Smooth muscle cell (in vitro differentiated cells): ENCODE data around the gene NOSTRIN. TPM values are rescaled to one million over a fixed set of nuclear protein-coding genes. Genes with fewer than 3 reads are reported as not detected.
A peak's percentile ranks its signal among the peaks of the same experiment; 100 is the strongest.
"Not testable (repeated sequence)": the region's sequence is repeated elsewhere in the genome, so short reads cannot be mapped to it uniquely, and the experiment has no call there.

Experiments
- DNase-seq: peaks from one replicate; lab custom pipeline; 2025; ENCODE audit not compliant: unreplicated experiment; lab: John Stamatoyannopoulos, UW
- H2AFZ ChIP-seq: fragments of 200-600 bp; sonication (generic); 2 replicates; pipeline ENCODE4 v1.6.0; 2016; ENCODE audit warnings: antibody characterized with exemption, low read depth, mild to moderate bottlenecking
- H3F3A ChIP-seq: fragments of 200-600 bp; sonication (generic); 2 replicates; pipeline ENCODE4 v1.6.0; 2017; ENCODE audit warnings: antibody characterized with exemption, low read depth
- H3K27ac ChIP-seq: fragments of 200-600 bp; sonication (generic); 2 replicates; pipeline ENCODE4 v1.5.1; 2016; ENCODE audit warnings: low read depth, mild to moderate bottlenecking
- H3K27me3 ChIP-seq: fragments of 200-600 bp; sonication (generic); 2 replicates; pipeline ENCODE4 v1.6.1; 2016; ENCODE audit warnings: low read depth, mild to moderate bottlenecking
- H3K36me3 ChIP-seq: fragments of 200-600 bp; sonication (generic); 2 replicates; pipeline ENCODE4 v1.5.1; 2016; ENCODE audit warnings: low read depth
- H3K4me1 ChIP-seq: fragments of 200-600 bp; sonication (generic); 2 replicates; pipeline ENCODE4 v1.5.1; 2016; ENCODE audit warnings: low read depth
- H3K4me2 ChIP-seq: fragments of 200-600 bp; sonication (generic); 2 replicates; pipeline ENCODE4 v1.6.0; 2016; ENCODE audit warnings: mild to moderate bottlenecking
- H3K4me3 ChIP-seq: fragments of 200-600 bp; sonication (generic); 2 replicates; pipeline ENCODE4 v1.5.1; 2016; ENCODE audit warnings: mild to moderate bottlenecking
- H3K79me2 ChIP-seq: fragments of 200-600 bp; sonication (generic); 2 replicates; pipeline ENCODE4 v1.6.0; 2016; ENCODE audit warnings: low read depth, mild to moderate bottlenecking
- H3K9ac ChIP-seq: fragments of 200-600 bp; sonication (generic); 2 replicates; pipeline ENCODE4 v1.6.0; 2016; ENCODE audit warnings: low read depth
- H3K9me3 ChIP-seq: fragments of 200-600 bp; sonication (generic); replicated peaks from 2 replicates; pipeline ENCODE4 v1.5.1; 2016; ENCODE audit warnings: low read depth
- H4K20me1 ChIP-seq: fragments of 200-600 bp; sonication (generic); 2 replicates; pipeline ENCODE4 v1.6.0; 2016; ENCODE audit warnings: low read depth
- WGBS: methylation state at CpG from one replicate; pipeline ENCODE4 v1.1.7; 2016; ENCODE audit warnings: low lambda C conversion rate; 5-methylcytosine and 5-hydroxymethylcytosine counted together
- polyA plus RNA-seq: library from polyadenylated mRNA; unstranded; fragments of >200 nt; fragmentation: Nextera tagmentation; extraction: Ambion mirVana; gene quantifications from 2 replicates; pipeline ENCODE4 v1.2.1, GENCODE V29; 2016
- total RNA-seq: library from RNA; depleted of rRNA; stranded (reverse); fragments of >200 nt; gene quantifications from 2 replicates; pipeline ENCODE4 v1.2.3, GENCODE V29; 2014
- TF ChIP-seq, protein P1 (sequence below): fragments of 200-600 bp; sonication (generic); IDR thresholded peaks from 2 replicates; pipeline ENCODE4 v1.5.1; 2017; ENCODE audit warnings: borderline replicate concordance, mild to moderate bottlenecking, antibody characterized with exemption; ENCODE audit not compliant: insufficient read depth, poor library complexity, severe bottlenecking

The NOSTRIN gene
- total and polyA plus RNA-seq, 2 experiments from 2014 or later = 0.10 TPM; not detected in 1

DNA sequence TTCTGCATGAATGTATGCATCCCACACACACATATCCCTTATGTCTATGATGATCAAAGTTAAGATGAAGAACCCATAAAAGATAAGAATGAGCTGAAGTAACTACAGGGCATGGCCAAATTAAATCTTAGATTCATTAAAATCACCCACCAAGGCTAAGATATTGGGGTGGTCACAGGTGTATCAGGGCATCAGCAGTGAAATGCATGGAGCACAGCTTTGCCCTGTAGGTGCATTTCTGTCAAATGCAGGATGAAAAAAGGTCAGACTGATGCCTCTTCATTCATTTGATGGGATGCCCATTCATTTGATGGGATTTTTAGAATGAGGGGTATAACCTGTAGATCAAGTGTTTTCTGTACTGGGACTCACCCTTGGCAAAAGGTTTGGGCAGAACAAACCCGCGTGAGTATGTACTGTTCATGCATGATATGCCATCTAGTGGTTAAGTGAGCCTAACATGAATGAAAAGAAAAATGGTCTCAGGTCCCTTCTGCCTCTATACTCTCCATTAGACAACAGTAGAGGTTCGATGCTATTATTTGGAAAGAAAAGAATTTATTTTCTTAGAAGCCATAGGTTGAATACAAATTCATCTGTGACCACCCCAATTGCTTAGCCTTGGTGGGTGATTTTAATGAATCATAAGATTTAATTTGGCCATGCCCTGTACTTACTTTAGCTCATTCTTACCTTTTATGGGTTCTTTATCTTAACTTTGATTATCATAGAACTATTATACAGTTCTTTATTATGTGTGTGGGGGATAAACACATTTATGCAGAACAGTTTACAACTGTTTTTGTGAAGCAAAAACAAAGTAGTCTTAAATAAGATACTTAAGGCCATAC, 43.2 kb upstream of the NOSTRIN start:
- H3K27me3 ChIP-seq = no peaks in the 10 kb centered on the region
- no peak overlapping the region for H3K9ac ChIP-seq
- DNase-seq = no peak
- no peak overlapping the region for H3K4me2 ChIP-seq
- H2AFZ ChIP-seq = no peak overlapping the region
- no peaks in the 10 kb centered on the region for H3K79me2 ChIP-seq
- no peak overlapping the region for H3K27ac ChIP-seq
- H3K4me1 ChIP-seq = no peaks in the 10 kb centered on the region
- H3K9me3 ChIP-seq = no peaks in the 10 kb centered on the region
- H3K36me3 ChIP-seq = no peaks in the 10 kb centered on the region
- H3K4me3 ChIP-seq = no peak overlapping the region
- no peaks in the 10 kb centered on the region for H3F3A ChIP-seq
- 57% methylated on average over 3 of the region's 3 CpGs for WGBS
- no peaks in the 10 kb centered on the region for H4K20me1 ChIP-seq
- TF ChIP-seq, protein P1, sequence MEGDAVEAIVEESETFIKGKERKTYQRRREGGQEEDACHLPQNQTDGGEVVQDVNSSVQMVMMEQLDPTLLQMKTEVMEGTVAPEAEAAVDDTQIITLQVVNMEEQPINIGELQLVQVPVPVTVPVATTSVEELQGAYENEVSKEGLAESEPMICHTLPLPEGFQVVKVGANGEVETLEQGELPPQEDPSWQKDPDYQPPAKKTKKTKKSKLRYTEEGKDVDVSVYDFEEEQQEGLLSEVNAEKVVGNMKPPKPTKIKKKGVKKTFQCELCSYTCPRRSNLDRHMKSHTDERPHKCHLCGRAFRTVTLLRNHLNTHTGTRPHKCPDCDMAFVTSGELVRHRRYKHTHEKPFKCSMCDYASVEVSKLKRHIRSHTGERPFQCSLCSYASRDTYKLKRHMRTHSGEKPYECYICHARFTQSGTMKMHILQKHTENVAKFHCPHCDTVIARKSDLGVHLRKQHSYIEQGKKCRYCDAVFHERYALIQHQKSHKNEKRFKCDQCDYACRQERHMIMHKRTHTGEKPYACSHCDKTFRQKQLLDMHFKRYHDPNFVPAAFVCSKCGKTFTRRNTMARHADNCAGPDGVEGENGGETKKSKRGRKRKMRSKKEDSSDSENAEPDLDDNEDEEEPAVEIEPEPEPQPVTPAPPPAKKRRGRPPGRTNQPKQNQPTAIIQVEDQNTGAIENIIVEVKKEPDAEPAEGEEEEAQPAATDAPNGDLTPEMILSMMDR = peak; percentile 49

DNA sequence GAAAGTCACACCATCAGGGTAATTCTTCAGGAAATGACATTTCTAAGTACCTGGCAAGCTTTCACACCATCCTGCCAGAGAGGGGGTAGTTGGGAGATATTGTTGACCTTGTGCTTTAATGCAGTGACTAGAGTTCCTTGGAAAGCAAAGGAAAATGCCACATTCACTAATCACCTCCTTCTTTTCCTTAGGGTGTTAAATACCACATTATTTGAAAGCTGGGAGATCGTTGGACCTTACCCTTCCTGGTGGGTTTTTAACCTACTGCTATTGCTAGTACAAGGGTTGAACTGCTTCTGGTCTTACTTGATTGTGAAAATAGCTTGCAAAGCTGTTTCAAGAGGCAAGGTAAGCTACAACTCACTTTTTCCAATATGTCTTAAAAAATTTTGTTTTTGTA, 37.0 kb upstream of the NOSTRIN start:
- no peak overlapping the region for H3K27ac ChIP-seq
- no peak overlapping the region for H3K9ac ChIP-seq
- H3K9me3 ChIP-seq = no peaks in the 10 kb centered on the region
- H3K4me2 ChIP-seq = no peak overlapping the region
- H3K27me3 ChIP-seq = no peaks in the 10 kb centered on the region
- WGBS = 70% methylated on average over 1 of the region's 1 CpG
- no peak overlapping the region for H3K4me3 ChIP-seq
- no peak for DNase-seq
- TF ChIP-seq, protein P1 = no peak
- H4K20me1 ChIP-seq = no peaks in the 10 kb centered on the region
- no peak overlapping the region for H2AFZ ChIP-seq
- no peaks in the 10 kb centered on the region for H3K4me1 ChIP-seq
- H3F3A ChIP-seq = no peaks in the 10 kb centered on the region
- no peaks in the 10 kb centered on the region for H3K79me2 ChIP-seq
- H3K36me3 ChIP-seq = no peaks in the 10 kb centered on the region

DNA sequence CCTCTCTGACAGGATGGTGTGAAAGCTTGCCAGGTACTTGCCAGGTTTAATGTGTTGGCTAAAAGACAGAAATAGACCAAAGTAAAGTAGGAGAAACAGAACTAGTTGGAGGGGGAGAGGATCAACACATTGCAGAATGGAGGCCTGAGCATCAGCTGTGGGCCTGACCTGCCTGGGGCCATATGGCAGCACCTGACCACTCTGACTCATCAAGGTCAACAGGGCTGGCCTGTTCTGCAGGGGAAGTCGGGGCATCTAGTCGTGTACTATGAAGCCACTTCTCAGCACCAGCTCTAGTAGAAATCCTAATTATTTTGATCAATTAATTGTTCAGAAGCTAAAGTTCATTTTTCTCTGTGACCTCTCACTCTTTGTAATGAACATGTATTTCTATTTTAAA, 35.8 kb upstream of the NOSTRIN start:
- no peak for DNase-seq
- Histone ChIP-seq H3K27me3 (no peaks in the 10 kb centered on the region), H3K9me3 (no peaks in the 10 kb centered on the region), H3F3A (no peaks in the 10 kb centered on the region), H3K4me1 (no peaks in the 10 kb centered on the region), H3K27ac (no peak overlapping the region), H3K4me2 (peak overlapping the region; percentile 38), H3K4me3 (no peak overlapping the region), H3K9ac (no peak overlapping the region), H4K20me1 (no peaks in the 10 kb centered on the region), H3K79me2 (no peaks in the 10 kb centered on the region), H2AFZ (no peak overlapping the region), H3K36me3 (no peaks in the 10 kb centered on the region)
- TF ChIP-seq, protein P1 = no peak
- 61% methylated on average over 2 of the region's 2 CpGs for WGBS

DNA sequence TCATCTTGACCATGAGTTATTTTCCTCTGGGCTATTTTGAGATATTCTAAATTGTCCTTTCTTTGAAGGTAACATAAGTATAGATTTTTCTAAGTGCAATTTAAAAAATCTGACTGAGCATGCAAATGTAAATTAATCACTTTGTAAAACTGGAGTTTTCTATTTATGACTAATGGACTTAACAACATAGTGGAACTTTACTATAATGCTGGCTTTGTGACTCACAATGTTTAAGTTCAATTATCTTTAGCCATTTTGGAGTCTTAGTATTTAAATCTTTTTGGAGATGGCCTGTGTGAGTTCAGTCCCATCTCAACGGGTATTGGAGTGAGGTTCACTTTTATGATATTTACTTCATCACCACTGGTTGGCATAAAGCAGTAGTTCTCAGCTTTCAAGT, 35.2 kb upstream of the NOSTRIN start:
- H3K9me3 ChIP-seq = no peaks in the 10 kb centered on the region
- H3K27ac ChIP-seq = peak overlapping the region; percentile 6
- H3K36me3 ChIP-seq = no peaks in the 10 kb centered on the region
- H2AFZ ChIP-seq = no peak overlapping the region
- no peak overlapping the region for H3K9ac ChIP-seq
- 4% methylated on average over 1 of the region's 1 CpG for WGBS
- H3K79me2 ChIP-seq = no peaks in the 10 kb centered on the region
- peak overlapping the region; percentile 38 for H3K4me2 ChIP-seq
- DNase-seq = no peak
- no peaks in the 10 kb centered on the region for H3F3A ChIP-seq
- H3K4me3 ChIP-seq = no peak overlapping the region
- H3K27me3 ChIP-seq = no peaks in the 10 kb centered on the region
- H4K20me1 ChIP-seq = no peaks in the 10 kb centered on the region
- TF ChIP-seq, protein P1 = no peak
- no peaks in the 10 kb centered on the region for H3K4me1 ChIP-seq

DNA sequence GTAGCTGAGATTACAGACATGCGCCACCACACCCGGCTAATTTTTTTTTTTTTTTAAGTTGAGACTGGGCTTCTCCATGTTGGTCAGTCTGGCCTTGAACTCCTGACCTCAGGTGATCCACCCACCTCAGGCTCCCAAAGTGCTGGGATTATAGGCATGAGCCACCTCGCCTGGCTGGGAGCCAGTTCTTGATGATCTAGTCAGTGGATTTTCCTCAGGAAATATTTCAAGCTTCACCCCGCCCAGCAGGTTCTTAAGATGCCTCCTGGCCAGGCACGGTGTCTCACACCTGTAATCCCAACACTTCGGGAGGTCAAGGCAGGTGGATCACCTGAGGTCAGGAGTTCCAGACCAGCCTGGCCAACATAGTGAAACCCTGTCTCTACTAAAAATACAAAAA, 34.1 kb upstream of the NOSTRIN start:
- 93% methylated on average over 6 of the region's 6 CpGs for WGBS
- H3K9me3 ChIP-seq, H2AFZ ChIP-seq, H3K27ac ChIP-seq, H3K79me2 ChIP-seq, H3K36me3 ChIP-seq, H3K27me3 ChIP-seq, H3K9ac ChIP-seq, H3K4me3 ChIP-seq, H3K4me2 ChIP-seq, H4K20me1 ChIP-seq, H3F3A ChIP-seq, DNase-seq, H3K4me1 ChIP-seq: not testable (repeated sequence)
